GM19438 (cell line): ENCODE measurements around the gene C22orf23.

ENCODE experiments used
- ATAC-seq: cut with Tn5 transposase; IDR thresholded peaks from one replicate; pipeline ENCODE4 v1.9.1; 2021; ENCODE audit warnings: low read depth; ENCODE audit not compliant: unreplicated experiment

The C22orf23 gene

GRCh38 chr22:37905534-37906363 is 47.7 kb downstream of the C22orf23 start, which contains the start of gene MICALL1:
TSS of gene MICALL1 (plus strand) at chr22:37906297. CDS start at chr22:37906423, 126 bp downstream.
- ATAC-seq, result peak; percentile 67

- no peak for ATAC-seq
These were observed 48.5 kb downstream of the C22orf23 start for GRCh38 chr22:37904572-37905533.

- ATAC-seq, result no peak
These were observed 54.8 kb downstream of the C22orf23 start for GRCh38 chr22:37898441-37899181.

- no peak for ATAC-seq
These were observed 55.6 kb downstream of the C22orf23 start for GRCh38 chr22:37897807-37898206.

- no peak for ATAC-seq
These were observed 56.5 kb downstream of the C22orf23 start for GRCh38 chr22:37896939-37897338.

GRCh38 chr22:37896181-37896592 is 57.2 kb downstream of the C22orf23 start:
- ATAC-seq, result peak; percentile 84

- ATAC-seq, result no peak
These were observed 58.3 kb downstream of the C22orf23 start for GRCh38 chr22:37894939-37895670.

- no peak for ATAC-seq
These were observed 59.8 kb downstream of the C22orf23 start for GRCh38 chr22:37893583-37893983.
